Stimulated activated CD8-positive, alpha-beta memory T cell treated with anti-CD3 and anti-CD28 coated beads, Interleukin-7, amount 100 ng/mL, for 4 hours (primary cell): ENCODE data around the gene RASA3.

ENCODE experiments used
- DNase-seq, 2 donors: peaks; one replicate each; pipeline ENCODE4 v3.0.0-alpha.2; 2020; ENCODE audit warnings: low read depth in 2 of 2

RASA3 gene

GRCh38 chr13:114067886-114068651, 64.4 kb downstream of the RASA3 start:
- no peak for DNase-seq

- DNase-seq, result no peak
These were observed 65.0 kb downstream of the RASA3 start for GRCh38 chr13:114067381-114067885.

GRCh38 chr13:114066956-114067355, 65.5 kb downstream of the RASA3 start:
- DNase-seq, result no peak

- DNase-seq, result no peak
These were observed 66.3 kb downstream of the RASA3 start for GRCh38 chr13:114065926-114066774.

- peak; percentile 63 to 76 for DNase-seq
These were observed 67.1 kb downstream of the RASA3 start for GRCh38 chr13:114065141-114065925.

GRCh38 chr13:114064450-114065140, 67.8 kb downstream of the RASA3 start:
- DNase-seq, result no peak

- no peak for DNase-seq
These were observed 68.6 kb downstream of the RASA3 start for GRCh38 chr13:114063545-114064449.

GRCh38 chr13:114062754-114063153, 69.7 kb downstream of the RASA3 start:
- no peak for DNase-seq

GRCh38 chr13:114062341-114062740, 70.1 kb downstream of the RASA3 start:
- no peak for DNase-seq

GRCh38 chr13:114061744-114062143, 70.7 kb downstream of the RASA3 start:
- no peak for DNase-seq

- no peak for DNase-seq
These were observed 71.4 kb downstream of the RASA3 start for GRCh38 chr13:114061047-114061446.

- no peak for DNase-seq
These were observed 72.2 kb downstream of the RASA3 start for GRCh38 chr13:114059946-114060860.

GRCh38 chr13:114059428-114059827, 73.0 kb downstream of the RASA3 start:
- DNase-seq, result no peak

- DNase-seq, result no peak
These were observed 74.2 kb downstream of the RASA3 start for GRCh38 chr13:114058051-114058867.

GRCh38 chr13:114057166-114058050, 75.0 kb downstream of the RASA3 start:
- DNase-seq, result no peak

GRCh38 chr13:114056205-114057013, 76.0 kb downstream of the RASA3 start:
- no peak for DNase-seq
